WERI-Rb-1 (cell line): ENCODE measurements around the gene RBM17.

Experiments
- DNase-seq: peaks from one replicate; pipeline ENCODE4 v3.0.0-alpha.2; 2020
- H3K27ac ChIP-seq: fragments of 250-450 bp; sonication (Bioruptor Pico); 2 replicates; pipeline ENCODE4 v1.5.1; 2020; ENCODE audit warnings: mild to moderate bottlenecking, moderate library complexity
- H3K27me3 ChIP-seq: fragments of 250-450 bp; sonication (Bioruptor Pico); 2 replicates; pipeline ENCODE4 v1.5.1; 2021; ENCODE audit warnings: mild to moderate bottlenecking, low read depth, moderate library complexity; ENCODE audit not compliant: insufficient read depth, severe bottlenecking
- H3K36me3 ChIP-seq: fragments of 250-450 bp; sonication (Bioruptor Pico); 2 replicates; pipeline ENCODE4 v1.5.1; 2020; ENCODE audit warnings: mild to moderate bottlenecking, moderate library complexity
- H3K4me3 ChIP-seq: 2 replicates; pipeline ENCODE4 v1.5.1; 2011; ENCODE audit warnings: low read depth, mild to moderate bottlenecking, control low read depth, low read length
- H3K9me3 ChIP-seq: fragments of 250-450 bp; sonication (Bioruptor Pico); 2 replicates; pipeline ENCODE4 v1.5.1; 2021; ENCODE audit warnings: mild to moderate bottlenecking, moderate library complexity; ENCODE audit not compliant: severe bottlenecking
- TF ChIP-seq, protein P1 (sequence below): IDR thresholded peaks from 2 replicates; pipeline ENCODE4 v1.5.1; 2011; ENCODE audit warnings: low read depth, mild to moderate bottlenecking, control low read depth, inconsistent platforms, low read length

Gene RBM17

DNA sequence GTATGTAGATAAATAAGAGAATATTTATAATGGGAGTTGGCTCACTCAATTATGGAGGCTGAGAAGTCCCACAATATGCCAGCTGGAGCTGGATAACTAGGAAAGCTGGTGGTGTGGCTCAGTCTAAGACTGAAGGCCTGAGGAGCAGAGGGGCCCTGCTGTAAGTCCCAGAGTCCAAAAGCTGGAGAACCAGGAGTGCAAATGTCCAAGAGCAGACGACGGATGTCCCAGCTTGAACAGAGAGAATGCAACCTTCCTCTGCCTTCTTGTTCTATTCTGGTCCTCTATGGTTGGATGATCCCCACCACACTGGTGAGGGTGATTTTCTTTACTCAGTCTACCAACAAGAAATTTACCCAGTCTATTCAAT, 39.8 kb upstream of the RBM17 start:
- Histone ChIP-seq H3K36me3 (no peaks in the 10 kb centered on the region), H3K4me3 (no peak overlapping the region), H3K9me3 (no peaks in the 10 kb centered on the region), H3K27me3 (peaks cover 22% of the 10 kb centered on the region), H3K27ac (no peak overlapping the region)
- TF ChIP-seq, protein P1, sequence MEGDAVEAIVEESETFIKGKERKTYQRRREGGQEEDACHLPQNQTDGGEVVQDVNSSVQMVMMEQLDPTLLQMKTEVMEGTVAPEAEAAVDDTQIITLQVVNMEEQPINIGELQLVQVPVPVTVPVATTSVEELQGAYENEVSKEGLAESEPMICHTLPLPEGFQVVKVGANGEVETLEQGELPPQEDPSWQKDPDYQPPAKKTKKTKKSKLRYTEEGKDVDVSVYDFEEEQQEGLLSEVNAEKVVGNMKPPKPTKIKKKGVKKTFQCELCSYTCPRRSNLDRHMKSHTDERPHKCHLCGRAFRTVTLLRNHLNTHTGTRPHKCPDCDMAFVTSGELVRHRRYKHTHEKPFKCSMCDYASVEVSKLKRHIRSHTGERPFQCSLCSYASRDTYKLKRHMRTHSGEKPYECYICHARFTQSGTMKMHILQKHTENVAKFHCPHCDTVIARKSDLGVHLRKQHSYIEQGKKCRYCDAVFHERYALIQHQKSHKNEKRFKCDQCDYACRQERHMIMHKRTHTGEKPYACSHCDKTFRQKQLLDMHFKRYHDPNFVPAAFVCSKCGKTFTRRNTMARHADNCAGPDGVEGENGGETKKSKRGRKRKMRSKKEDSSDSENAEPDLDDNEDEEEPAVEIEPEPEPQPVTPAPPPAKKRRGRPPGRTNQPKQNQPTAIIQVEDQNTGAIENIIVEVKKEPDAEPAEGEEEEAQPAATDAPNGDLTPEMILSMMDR, result no peak
- DNase-seq, result no peak

DNA sequence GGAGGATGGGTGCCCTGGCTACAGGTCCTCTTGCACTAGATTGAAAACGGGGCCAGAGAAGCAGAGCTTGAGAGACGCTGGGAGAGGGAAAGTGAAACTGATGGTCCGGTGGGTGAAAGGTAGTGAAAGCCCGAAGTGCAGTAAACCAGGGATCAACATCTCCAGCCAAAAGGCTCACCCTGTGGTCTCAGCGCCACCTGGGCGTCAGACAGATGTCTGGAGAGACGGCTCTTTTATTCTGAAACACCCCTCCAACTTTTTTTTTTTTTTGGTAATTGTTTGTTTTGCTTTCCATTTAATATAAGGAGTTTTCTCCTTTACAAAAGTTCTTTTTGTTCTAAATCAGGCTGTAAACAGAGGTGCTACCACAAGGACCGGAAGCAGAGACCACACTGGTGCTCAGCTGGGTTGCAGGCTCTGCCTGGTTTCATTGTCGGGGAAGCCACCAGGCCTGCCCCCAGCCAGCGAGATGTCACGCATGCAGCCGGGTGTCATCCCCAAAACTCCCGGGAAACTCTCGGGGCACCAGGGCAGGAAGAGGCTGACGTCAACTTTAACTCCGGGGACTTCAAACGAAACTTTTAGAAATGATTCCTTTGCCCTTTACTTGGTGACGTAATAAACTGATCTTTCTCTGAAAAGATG, 37.9 kb upstream of the RBM17 start:
- H3K4me3 ChIP-seq, result no peak overlapping the region

GRCh38 chr10:6052247-6053221, 36.3 kb upstream of the RBM17 start:
- H3K9me3 ChIP-seq, result no peaks in the 10 kb centered on the region
- no peak overlapping the region for H3K27ac ChIP-seq
- no peak overlapping the region for H3K4me3 ChIP-seq
- DNase-seq, result no peak
- peaks cover 21% of the 10 kb centered on the region for H3K27me3 ChIP-seq
- TF ChIP-seq, protein P1, result no peak
- no peaks in the 10 kb centered on the region for H3K36me3 ChIP-seq

More for the DNA sequence above, 37.9 kb upstream of the RBM17 start:
- no peak overlapping the region for H3K27ac ChIP-seq
- no peaks in the 10 kb centered on the region for H3K36me3 ChIP-seq
- no peaks in the 10 kb centered on the region for H3K9me3 ChIP-seq
- DNase-seq, result no peak
- TF ChIP-seq, protein P1, result no peak
- peaks cover 21% of the 10 kb centered on the region for H3K27me3 ChIP-seq

GRCh38 chr10:6053303-6053702, 35.5 kb upstream of the RBM17 start:
- H3K36me3 ChIP-seq, result no peaks in the 10 kb centered on the region
- no peak overlapping the region for H3K27ac ChIP-seq
- no peaks in the 10 kb centered on the region for H3K9me3 ChIP-seq
- TF ChIP-seq, protein P1, result no peak
- DNase-seq, result no peak
- peaks cover 24% of the 10 kb centered on the region for H3K27me3 ChIP-seq
- H3K4me3 ChIP-seq, result no peak overlapping the region

DNA sequence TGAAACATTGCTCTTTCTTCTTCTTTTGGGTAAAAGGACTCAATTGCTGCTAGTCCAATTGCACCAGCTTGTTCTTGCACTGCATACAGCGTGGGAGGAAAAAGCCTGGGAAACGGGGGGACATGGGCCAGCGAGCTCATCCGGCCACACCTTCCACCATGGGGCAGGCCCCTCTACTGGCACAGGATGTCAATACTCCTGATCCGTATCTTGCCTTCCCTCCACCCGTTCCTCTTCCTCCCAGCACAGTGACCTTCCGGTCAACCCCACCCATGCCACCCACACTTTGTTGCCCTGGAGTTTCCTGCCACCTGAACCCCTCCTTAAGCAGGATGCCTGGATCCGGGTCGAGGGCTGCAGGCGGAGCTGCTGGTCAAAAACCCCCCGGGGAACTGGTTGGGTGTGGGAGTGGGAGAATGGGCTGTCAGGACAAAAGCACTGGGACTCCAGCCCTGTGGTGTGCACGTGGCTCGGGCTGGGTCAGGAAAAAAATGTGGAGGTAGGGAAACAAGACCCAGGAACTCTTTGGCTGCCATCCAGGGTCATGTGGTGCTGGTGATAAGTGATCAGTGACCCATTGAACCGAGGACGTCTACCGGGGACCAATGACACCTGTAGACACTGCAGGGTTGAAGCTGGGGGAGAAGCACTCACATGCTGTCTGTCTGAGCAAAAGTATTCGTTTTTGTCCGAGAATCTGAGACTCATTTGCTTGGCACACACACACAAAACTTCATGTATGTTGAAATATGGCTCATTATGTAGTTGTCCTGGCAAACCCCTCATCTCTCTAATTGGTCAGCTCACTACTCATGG, 34.8 kb upstream of the RBM17 start:
- Histone ChIP-seq H3K27me3 (peaks cover 24% of the 10 kb centered on the region), H3K27ac (no peak overlapping the region), H3K4me3 (no peak overlapping the region), H3K36me3 (no peaks in the 10 kb centered on the region), H3K9me3 (no peaks in the 10 kb centered on the region)
- TF ChIP-seq, protein P1, result no peak
- DNase-seq, result no peak
